Skin of body (tissue), 2 donors: ENCODE measurements around the gene MARCHF2. TPM values are rescaled to one million over a fixed set of nuclear protein-coding genes. Genes with fewer than 3 reads are reported as not detected.

Experiments
- DNase-seq: peaks from one replicate; lab custom pipeline; 2025; lab: John Stamatoyannopoulos, UW
- total RNA-seq: library from RNA; depleted of rRNA; stranded (reverse); fragments of >200 nt; gene quantifications from one replicate; pipeline ENCODE4 v1.2.3, GENCODE V29; 2014

Gene MARCHF2
- total RNA-seq, 1 donor from 2014 or later: 24.0 TPM

GRCh38 chr19:8452446-8453123, 39.5 kb downstream of the MARCHF2 start:
- no peak for DNase-seq

GRCh38 chr19:8453616-8454015, 40.5 kb downstream of the MARCHF2 start:
- DNase-seq: no peak

DNA sequence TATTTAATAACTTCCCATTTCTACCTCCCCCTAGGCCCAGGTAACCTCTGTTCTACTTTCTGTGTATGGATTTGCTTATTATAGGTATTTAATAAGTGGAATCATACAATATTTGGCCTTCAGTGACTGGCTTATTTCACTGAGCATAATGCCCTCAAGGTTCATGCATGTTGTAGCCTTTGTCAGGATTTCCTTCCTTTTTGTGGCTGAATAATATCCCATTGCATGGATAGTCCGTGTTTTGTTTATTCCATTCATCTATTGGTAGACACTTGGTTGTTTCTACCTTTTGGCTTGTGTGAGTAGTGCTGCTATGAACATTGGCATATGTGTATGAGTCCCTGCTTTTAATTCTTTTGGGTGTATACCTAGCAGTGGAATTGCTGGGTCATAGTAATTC, 41.1 kb downstream of the MARCHF2 start:
- no peak for DNase-seq

DNA sequence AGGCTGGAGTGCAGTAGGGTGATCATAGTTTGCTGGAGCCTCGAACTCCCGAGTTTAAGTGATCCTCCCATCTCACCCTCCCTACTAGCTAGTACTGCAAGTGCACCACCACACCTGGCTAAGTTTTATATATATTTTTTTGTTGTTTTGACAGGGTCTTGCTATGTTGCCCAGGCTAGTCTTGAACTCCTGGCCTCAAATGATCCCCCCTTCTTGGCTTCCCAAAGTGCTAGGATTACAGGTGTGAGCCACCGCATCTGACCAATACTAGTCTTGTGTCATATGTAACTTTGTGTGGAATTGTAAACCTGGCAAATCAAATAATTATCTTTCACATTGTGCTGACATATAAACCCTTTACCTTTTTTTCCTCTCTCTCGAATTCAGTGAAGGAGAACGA, 41.9 kb downstream of the MARCHF2 start:
- no peak for DNase-seq

DNA sequence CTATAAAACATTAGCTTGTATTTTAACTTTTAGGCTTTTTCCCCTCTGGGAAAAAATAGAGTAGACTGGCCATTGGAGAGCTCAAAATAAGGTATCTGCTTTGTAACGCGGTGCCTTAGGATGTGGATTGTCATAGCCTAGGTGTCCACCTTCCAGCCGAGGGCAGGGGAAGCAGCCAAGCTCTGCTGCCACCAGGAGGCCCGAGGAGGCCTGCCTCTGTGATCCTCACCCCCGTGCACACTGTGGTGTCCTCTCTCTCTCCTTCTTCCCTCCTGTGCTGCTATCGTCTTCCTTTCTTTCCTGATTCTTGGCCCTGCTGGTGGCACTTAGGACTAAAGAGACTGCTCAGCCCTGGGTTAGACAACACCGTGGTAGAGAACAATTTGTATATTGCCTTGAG, 43.0 kb downstream of the MARCHF2 start:
- no peak for DNase-seq

DNA sequence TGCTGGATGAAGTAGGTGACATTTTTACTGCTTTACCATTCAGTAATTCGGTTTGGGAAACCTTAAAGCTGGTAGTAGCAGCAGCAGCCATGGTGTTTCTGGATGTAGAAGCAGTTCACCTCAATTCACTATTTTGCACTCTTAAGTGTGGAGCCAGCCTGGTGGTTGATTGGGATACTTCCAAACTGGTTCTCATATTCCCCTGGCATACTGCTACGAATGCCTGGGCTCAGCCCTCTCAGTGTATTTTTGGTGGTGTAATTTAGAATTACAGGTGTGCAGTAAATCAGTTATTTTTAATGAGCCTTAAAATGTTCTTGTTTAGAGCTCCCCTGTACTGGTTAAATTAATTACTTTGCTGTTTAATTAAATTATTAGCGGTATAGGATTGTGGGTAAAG, 44.1 kb downstream of the MARCHF2 start:
- no peak for DNase-seq

GRCh38 chr19:8457827-8458226, 44.7 kb downstream of the MARCHF2 start:
- no peak for DNase-seq

- DNase-seq: no peak
Observed at GRCh38 chr19:8458380-8458779, 45.3 kb downstream of the MARCHF2 start.

DNA sequence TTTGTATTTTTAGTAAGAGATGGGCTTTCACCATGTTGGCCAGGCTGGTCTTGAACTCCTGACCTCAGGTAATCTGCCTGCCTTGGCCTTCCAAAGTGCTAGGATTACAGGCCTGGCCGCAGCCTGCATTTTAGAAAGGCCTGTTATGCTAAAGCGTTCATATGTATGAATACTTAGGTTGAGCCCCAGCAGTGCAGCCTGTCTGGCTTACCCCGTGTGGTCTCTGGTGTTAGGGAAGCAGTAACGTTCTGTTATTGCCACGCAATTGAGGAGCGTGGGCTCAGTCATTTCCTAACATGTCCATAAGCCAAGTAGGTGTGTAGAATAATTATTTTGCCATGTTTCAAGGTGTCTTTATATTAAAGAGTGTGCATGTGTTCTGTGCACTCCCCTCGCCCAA, 46.0 kb downstream of the MARCHF2 start:
- DNase-seq: no peak

GRCh38 chr19:8459520-8460270, 46.6 kb downstream of the MARCHF2 start:
- DNase-seq: no peak

- no peak for DNase-seq
Observed at GRCh38 chr19:8460516-8461298, 47.6 kb downstream of the MARCHF2 start.

DNA sequence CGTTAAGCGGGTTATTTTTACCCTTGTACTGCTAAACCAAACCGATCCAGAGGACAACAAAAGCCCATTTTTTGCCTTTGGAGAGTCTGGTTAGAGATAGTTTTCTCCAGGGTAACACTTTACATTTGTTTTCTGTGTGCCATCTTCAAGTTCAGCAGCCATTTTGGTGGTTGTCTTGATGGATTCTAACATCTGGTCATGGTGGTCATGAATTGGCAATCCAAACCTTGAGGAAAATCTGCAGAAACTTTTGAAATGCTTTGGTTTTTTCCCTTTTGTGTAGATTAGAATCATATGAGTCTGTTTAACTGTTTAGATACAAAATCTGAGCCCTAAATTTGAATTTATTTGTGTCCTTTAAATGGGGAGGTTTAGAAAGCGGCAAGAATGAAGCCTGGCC, 48.3 kb downstream of the MARCHF2 start:
- DNase-seq: no peak

- DNase-seq: no peak
Observed at GRCh38 chr19:8461891-8462290, 48.8 kb downstream of the MARCHF2 start.

DNA sequence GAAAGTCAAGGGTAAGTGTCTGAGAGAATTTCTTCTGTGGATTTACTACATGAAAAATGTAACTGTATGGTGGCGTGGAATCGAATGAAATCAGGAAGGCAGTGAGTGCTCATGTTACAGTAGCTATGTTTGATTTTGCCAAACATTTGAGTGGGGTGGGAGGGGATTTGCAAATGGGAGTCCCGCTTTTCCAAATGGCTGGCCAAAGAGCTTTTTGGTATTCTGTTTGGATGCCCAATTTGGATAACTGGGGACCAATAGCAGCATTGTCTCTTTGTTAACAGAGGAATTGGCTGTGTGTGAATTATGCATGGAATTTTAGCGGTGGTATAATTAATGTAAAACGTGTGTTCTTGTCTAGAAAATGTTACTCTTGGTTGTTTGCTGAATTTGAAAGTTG, 49.5 kb downstream of the MARCHF2 start:
- DNase-seq: no peak

- DNase-seq: no peak
Observed at GRCh38 chr19:8463365-8463764, 50.3 kb downstream of the MARCHF2 start.

- DNase-seq: no peak
Observed at GRCh38 chr19:8466018-8466417, 52.9 kb downstream of the MARCHF2 start.

- no peak for DNase-seq
Observed at GRCh38 chr19:8468124-8468523, 55.0 kb downstream of the MARCHF2 start.

- DNase-seq: peak; percentile 63
Observed at GRCh38 chr19:8468761-8469373, 55.8 kb downstream of the MARCHF2 start.

GRCh38 chr19:8469613-8470368, 56.7 kb downstream of the MARCHF2 start:
- DNase-seq: no peak

DNA sequence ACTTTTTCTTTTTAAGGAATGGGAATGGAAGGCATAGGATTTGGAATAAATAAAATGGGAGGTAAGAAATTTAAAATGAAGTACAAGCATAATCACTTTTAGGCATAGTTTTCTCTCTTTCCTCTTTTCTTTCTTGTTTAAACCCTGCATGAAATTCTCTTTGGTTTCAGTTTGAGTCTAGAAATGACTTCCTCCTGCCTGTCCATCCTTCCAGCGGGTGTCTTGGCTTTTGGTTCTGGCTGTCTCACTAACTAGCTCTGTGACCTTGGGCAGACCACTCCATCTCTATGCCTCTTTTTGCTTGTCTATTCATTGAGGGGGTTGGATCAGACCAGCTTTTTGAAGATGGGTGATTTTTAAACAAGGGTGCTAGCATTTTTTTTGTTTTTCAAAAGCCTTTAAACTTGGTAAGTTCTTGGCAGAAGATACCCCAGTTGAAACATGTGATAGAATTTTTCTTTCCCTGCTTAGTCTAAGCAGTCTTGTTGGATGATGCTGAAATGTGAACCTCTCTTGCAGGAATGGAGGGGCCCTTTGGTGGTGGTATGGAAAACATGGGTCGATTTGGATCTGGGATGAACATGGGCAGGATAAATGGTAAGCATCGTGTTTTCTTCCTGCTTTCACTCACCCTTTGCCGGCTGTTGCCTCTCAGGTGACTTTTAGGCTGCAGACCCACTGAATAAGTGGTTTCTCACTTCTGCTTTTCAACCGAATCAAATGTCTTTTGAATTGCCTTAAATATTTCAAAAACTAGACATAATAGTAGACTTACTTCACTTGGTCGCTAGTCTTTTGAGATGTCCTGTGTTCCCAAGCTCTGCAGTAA, 60.8 kb downstream of the MARCHF2 start:
- DNase-seq: no peak
